Left renal pelvis (tissue), 4 donors: ENCODE results near the gene NUDT8. TPM values are rescaled to one million over a fixed set of nuclear protein-coding genes. Genes with fewer than 3 reads are reported as not detected.
"Not testable (repeated sequence)": the region's sequence is repeated elsewhere in the genome, so short reads cannot be mapped to it uniquely, and the experiment has no call there.

Experiments used
- DNase-seq, 4 donors: peaks; one replicate each; pipeline ENCODE4 v3.0.0-alpha.2; 2013; ENCODE audit warnings: low read depth in 4 of 4, low spot score in 3 of 4
- polyA plus RNA-seq, 4 donors: library from polyadenylated mRNA; unstranded; fragments of 120-200 nt; gene quantifications; one replicate each; pipeline ENCODE4 v1.2.1, GENCODE V29; 2013; ENCODE audit not compliant: insufficient read length in 4 of 4

NUDT8 gene
- polyA plus RNA-seq, 4 donors = 3.6 to 10.1 (median 4.1) TPM

DNA sequence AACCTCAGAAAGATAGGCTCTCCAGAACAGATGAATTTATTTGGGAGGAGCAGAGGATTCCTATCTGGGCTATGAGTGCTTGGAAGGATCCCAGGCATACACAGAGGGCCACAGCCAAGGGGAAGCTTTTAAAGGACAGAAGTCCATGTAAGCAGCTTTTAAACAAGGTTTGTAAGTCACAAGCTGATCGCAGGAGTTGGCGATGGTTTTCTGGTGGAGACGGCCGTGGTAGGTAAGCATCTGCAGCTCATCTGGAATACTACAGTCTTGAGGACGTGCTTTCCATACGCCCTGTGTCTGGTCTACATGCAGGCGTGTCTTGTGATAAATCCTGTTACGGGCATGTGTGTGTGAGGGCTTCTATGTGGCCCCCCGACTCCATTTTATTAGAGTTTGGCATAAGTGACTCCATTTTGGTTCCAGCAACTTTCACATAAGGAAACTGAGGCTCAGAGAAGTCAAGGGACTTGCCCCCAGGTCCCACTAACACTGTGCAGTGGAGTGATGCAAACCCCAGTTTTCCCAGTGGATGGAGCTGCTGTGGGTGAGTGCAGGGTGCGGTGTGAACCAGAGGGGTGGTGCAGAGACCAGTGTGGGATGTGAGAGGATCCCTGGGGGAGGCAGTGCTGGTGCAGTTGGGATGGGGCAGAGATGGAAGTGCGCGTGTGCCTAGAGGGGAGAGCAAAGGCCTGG is 32.6 kb upstream of the NUDT8 start:
- DNase-seq = no peak

DNA sequence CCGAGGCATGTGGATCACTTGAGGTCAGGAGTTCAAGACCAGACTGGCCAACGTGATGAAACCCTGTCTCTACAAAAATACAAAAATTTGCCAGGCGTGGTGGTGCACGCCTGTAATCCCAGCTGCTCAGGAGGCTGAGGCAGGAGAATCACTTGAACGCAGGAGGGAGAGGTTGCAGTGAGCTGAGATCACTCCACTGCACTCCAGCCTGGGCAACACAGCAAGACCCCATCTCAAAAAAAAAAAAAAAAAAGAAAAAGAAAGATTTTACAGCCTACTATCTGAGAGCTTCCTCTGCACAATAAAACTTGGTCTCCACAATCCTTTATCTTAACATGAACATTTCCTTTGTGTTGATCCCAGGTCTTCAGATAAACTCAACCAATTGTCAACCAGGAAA is 31.0 kb upstream of the NUDT8 start:
- not testable (repeated sequence) for DNase-seq

- DNase-seq = not testable (repeated sequence)
These were observed 30.0 kb upstream of the NUDT8 start for GRCh38 chr11:67659651-67660165.

DNA sequence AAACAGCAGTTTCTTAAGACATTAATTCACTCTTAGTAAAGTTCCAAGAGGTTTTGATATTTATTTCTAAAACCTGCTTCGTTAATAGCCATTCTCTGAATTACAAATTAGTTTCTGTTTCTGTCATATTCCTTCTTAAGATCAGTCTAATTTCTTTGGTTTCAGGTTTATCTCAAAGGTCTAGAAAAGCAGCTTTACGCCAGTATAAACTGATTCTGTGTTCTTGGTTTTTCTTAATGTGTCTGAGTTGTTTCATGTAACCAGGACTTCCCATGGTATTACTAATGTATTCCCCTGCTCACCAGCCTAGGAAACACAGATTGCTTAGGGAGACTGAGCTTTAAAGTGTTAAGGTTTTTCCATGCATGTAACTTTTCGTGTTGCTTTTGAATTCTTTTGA is 27.6 kb upstream of the NUDT8 start:
- no peak for DNase-seq

GRCh38 chr11:67656278-67656922 is 26.7 kb upstream of the NUDT8 start:
- no peak for DNase-seq

GRCh38 chr11:67654225-67654624 is 24.5 kb upstream of the NUDT8 start:
- no peak for DNase-seq

- DNase-seq = no peak
These were observed 23.5 kb upstream of the NUDT8 start for GRCh38 chr11:67652965-67653845.

GRCh38 chr11:67651976-67652781 is 22.4 kb upstream of the NUDT8 start:
- DNase-seq = no peak

GRCh38 chr11:67649634-67650510 is 20.1 kb upstream of the NUDT8 start:
- no peak for DNase-seq

DNA sequence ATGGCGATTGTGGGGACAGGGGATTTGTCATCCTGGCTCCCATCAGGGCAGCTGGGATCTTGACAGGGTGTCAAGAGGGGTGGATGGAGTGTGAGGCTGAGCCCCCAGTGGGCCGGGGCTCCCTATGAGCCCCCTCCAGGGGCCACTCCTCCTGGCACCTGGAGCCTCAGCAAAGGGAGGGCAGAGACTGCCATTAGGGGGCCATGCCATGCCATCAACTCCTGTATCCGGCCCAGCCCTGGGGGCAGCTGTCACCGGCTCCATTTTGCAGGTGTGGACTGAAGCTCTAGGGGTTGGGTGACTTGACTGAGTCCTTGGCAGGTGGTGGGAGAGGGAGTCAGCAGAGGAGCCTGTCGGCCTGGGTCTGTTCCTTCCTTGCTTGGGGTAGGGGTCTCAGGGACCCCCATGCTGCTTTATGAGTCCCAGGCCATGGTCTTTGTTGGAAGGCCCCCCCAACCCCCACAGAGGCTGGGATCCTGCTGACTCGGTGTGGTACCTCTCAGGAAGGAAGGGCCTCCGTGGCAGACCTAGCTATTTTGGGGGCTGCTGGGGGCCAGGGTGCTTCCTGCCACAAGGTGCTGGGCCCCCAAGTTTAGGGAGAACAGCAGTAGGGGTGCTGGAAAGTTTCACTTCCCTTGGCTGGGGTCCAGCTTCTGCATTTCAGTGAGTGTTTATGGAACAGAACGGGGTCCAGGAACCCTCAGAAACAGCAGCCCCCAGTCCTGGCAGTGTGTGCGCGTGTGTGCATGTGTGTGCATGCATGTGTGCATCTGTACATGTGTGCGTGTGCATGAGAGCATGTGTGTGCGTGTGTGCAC is 19.3 kb upstream of the NUDT8 start:
- no peak for DNase-seq

GRCh38 chr11:67648140-67648795 is 18.5 kb upstream of the NUDT8 start:
- DNase-seq = no peak

- no peak for DNase-seq
These were observed 17.7 kb upstream of the NUDT8 start for GRCh38 chr11:67647471-67647870.

DNA sequence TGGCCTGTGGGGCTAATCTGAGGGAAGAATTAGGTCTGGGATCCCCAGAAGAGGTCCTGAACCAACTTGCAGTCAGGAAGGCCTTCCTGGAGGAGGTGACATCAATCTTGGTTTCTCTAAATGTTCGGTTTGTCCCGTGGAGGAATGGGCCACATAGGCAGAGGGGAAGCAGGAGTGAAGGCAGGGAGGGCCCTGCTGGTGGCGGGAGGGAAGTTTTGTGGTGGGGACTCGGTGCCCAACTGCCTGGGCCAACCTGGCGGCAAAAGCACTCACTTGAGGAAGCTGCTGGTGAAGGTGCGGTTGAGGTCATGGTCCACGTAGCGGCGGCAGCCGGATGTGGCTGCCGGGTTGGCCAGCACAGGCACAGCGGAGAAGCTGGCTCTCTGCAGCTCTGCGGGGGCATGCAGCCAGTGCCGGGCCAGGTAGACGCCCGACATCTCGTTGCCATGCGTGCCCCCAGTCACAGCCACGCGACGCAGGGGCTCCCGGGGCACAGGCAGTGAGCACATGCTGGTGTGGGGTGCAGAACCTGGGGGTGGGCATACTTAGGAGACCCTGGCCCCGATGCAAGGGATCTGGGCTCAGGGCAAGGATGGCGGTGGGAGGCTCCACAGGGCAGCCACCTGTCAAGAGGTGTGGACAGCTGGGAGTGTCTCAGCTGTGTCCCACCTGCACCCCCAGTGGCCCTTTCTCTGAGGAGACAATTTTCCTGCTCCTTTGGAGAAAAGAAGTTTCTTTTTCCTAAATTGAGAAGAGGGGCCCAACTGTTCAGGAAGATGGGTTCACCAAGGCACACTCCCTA is 17.0 kb upstream of the NUDT8 start:
- DNase-seq = no peak

DNA sequence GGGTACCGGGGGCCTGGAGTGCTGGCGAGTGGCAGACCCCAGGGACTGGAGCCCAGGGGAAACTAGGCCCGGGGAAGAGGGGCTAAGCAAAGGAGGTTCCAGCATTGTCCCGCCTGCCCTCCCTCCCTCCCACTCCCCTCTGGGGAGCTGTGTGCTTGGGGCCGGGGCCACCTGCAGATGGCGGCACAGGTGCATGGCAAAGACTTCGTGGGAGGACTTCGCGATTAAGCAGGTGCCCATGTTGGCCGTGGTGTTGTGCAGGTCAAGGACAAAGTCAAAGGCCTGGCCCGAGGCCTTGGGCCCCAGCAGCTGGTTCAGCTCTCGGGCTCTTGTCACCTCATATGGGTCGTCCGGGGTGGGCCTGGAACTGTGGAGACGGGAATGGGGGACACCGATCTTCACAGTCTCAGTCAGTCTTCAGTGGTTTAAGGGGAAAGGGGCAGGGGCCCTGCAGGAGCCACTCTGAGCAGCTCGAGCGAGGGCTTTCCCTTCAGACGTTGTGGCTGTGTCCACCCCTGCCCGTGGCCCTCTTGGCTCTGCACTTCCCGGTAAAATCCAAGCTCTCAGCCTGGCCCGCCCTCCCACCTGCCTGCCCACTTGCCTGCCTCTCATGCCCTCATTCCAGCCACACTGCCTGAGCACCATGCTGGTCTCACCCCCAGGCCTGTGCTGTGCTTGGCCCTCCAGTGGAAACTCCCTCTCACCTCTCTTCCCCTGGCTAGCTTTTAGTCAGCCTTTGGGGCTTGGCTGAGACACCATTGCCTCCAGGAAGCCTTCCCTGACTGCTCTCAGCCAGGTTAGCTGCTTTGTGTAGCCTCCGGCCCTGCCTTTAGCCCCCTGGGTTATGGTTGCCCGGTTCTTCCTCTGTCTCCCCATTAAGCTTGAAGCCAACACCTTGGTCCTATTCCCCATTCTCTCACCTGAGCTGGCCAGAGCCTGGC is 16.1 kb upstream of the NUDT8 start:
- no peak for DNase-seq

DNA sequence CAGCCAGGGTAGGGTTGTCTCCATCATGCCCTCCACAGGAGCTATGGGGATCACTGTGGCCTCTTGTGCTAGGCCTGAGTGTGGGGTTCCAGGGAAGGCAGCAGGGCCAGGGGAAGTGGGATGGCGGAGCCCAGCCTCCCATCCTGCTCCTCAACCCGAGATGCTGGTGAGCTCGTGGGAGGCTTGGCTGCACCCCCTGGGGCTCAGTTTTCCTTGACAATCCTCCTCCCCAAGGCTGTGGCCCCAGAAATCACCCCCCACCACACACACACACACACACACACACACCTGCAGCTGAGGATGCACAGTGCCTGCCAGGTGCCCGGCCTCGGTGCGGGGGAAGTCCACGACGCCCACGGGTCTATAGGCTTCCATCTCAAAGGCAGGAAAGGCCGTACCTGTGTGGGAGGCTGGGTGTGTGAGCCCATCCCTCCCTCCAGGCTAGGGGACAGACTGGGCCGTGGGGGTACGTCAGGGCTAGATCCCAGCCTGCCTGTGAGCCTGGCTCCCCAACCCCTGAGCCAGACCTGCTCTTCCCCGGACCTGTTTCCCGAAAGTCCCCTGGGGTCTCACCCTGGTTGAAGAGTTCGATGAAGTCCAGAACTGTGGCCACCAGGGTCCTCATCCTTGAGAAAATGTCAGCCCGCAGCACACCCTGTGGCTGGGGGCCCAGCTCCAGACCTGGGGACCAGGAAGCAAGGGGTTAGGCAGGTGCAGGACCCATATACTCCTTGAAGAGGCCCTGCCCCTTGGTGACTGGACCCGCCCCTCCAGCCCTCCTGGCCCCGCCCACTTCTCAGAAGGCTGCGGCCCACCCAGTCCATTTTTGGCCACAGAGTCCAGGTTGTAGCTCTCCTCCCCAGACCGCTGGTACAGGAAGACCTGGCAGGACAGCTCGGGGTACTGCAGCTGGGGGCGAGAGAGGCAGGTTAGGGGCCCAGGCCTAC is 15.0 kb upstream of the NUDT8 start:
- DNase-seq = no peak
